Measurements from ENCODE around the gene C9orf43. TPM values are rescaled to one million over a fixed set of nuclear protein-coding genes. Genes with fewer than 3 reads are reported as not detected.

The C9orf43 gene
- total RNA-seq, 1 donor from 2014 or later = 0.88 TPM

DNA sequence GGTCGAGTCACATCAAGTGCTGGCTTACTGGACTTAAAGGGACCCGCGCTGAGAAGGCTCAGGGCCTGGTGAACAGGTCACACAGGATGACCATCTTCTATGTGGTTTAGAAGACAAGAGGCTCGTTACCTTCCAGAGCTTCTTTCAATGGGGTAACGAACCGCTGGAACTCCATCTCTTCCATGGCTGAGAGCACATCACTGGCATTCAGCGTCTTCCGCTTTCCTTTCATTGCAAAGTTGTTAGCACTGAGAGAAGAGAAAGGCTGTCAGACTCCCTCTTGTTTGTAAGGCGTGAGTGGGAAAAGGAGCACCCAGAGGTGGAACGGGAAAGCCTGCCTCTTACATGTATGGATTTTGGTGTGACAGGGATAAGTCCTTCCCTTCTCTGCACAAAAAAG lies 1.1 kb upstream of the C9orf43 start:
- no peaks in the 10 kb centered on the region for H3K36me3 ChIP-seq (ENCODE audit: control insufficient read depth, insufficient read depth, low read length)
- H3K4me3 ChIP-seq (ENCODE audit: low read depth, low read length) = peak overlapping the region; percentile 90
- TF ChIP-seq, protein P1, sequence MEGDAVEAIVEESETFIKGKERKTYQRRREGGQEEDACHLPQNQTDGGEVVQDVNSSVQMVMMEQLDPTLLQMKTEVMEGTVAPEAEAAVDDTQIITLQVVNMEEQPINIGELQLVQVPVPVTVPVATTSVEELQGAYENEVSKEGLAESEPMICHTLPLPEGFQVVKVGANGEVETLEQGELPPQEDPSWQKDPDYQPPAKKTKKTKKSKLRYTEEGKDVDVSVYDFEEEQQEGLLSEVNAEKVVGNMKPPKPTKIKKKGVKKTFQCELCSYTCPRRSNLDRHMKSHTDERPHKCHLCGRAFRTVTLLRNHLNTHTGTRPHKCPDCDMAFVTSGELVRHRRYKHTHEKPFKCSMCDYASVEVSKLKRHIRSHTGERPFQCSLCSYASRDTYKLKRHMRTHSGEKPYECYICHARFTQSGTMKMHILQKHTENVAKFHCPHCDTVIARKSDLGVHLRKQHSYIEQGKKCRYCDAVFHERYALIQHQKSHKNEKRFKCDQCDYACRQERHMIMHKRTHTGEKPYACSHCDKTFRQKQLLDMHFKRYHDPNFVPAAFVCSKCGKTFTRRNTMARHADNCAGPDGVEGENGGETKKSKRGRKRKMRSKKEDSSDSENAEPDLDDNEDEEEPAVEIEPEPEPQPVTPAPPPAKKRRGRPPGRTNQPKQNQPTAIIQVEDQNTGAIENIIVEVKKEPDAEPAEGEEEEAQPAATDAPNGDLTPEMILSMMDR (IDR thresholded peaks at IDR 0.05; ENCODE audit: insufficient read depth, low read length, poor library complexity, severe bottlenecking) = no peak
- H3K27me3 ChIP-seq (ENCODE audit: control insufficient read depth, insufficient read depth, low read length) = no peaks in the 10 kb centered on the region
- no peak for DNase-seq (ENCODE audit: low read depth)

DNA sequence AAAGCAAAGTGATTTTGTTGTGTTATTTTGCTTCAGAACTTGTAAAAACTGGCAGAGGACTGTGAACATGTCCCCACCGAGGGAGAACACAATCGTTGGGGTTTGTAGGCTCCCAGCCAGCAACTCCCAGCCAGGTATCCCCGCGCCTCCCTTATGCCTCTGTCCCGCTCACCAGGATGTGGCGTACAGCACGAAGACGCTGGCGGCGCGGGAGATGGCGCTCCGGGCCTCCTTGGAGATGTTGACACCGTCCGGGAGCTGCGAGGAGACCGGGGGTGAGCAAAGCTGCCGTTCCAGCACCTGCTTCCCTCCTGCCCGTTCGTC lies 702 bp upstream of the C9orf43 start:
- no peaks in the 10 kb centered on the region for H3K36me3 ChIP-seq (ENCODE audit: control insufficient read depth, insufficient read depth, low read length)
- TF ChIP-seq, protein P1 (IDR thresholded peaks at IDR 0.05; ENCODE audit: insufficient read depth, low read length, poor library complexity, severe bottlenecking) = no peak
- H3K27me3 ChIP-seq (ENCODE audit: control insufficient read depth, insufficient read depth, low read length) = no peaks in the 10 kb centered on the region
- DNase-seq (ENCODE audit: low read depth) = no peak
- peak overlapping the region; percentile 90 for H3K4me3 ChIP-seq (ENCODE audit: low read depth, low read length)

DNA sequence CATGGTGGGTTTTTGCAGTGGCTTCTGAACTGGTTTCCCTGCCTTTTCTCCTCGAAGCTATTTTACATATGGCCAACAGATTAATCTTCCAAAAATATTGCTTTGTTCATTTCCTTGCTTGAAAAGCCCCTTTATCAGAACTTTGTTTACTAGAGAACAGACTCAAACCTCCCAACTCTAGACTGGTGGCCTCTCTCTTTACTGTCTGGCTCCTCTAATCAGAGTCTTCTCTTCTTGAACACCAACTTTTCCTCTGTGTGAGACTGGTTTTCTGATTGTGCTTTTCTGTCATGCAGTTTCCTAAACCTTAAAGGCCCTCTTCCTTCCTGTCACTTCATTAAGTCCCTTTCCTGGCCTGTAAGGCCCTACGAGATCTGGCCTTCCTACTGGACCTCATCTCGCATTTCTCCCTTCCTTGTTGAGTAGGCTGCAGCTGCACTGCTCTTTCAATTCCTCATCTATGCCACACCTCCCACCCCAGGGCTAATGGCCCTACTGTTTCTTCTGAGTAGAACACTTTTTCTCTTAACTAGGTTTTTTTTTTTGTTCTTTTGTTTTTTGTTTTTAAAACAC lies 5.7 kb downstream of the C9orf43 start:
- Histone ChIP-seq H3K4me3 (ENCODE audit: low read depth, low read length) (no peak overlapping the region), H3K36me3 (ENCODE audit: control insufficient read depth, insufficient read depth, low read length) (no peaks in the 10 kb centered on the region), H3K27me3 (ENCODE audit: control insufficient read depth, insufficient read depth, low read length) (no peaks in the 10 kb centered on the region)
- TF ChIP-seq, protein P1 (IDR thresholded peaks at IDR 0.05; ENCODE audit: insufficient read depth, low read length, poor library complexity, severe bottlenecking) = no peak
- no peak for DNase-seq (ENCODE audit: low read depth)

DNA sequence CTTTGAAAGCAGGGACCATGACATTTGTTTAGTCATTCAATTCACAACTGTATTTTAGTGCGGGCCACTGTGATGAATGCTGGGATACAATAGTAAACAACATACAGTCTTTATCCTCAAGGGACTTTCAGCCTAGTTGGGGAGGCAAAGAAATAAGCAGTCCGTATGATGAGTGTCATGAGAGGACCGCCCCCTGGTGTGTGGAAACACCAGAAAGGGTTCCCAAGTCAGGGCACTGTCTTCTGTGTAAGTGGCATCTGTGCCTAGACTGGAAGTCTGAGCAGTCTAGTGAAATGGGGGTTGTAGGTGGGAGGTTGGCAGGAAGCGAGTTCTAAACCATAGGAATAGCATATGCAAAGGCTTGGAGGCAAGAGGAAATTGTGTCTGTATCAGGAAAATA lies 6.8 kb downstream of the C9orf43 start:
- no peaks in the 10 kb centered on the region for H3K27me3 ChIP-seq (ENCODE audit: control insufficient read depth, insufficient read depth, low read length)
- no peak overlapping the region for H3K4me3 ChIP-seq (ENCODE audit: low read depth, low read length)
- TF ChIP-seq, protein P1 (IDR thresholded peaks at IDR 0.05; ENCODE audit: insufficient read depth, low read length, poor library complexity, severe bottlenecking) = no peak
- no peak for DNase-seq (ENCODE audit: low read depth)
- no peaks in the 10 kb centered on the region for H3K36me3 ChIP-seq (ENCODE audit: control insufficient read depth, insufficient read depth, low read length)

DNA sequence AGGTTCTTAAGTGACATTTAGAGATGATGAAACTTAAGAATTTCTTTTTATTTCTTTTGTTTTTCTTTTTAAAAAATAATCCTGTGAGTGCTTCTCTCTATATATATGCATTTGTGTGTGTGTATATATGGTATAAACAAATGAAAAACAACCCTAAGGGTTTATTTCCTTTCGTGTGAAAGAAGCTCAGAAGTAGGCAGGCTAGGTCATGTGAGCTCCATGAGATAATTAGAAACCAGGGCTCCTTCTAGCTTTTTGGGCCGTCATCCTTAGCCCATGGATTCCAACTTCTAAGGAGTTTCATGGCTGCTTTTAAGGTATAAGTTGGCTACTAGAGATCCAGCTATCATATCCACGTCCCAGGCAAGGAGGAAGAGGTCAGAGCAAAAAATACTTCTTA lies 11.2 kb downstream of the C9orf43 start:
- no peaks in the 10 kb centered on the region for H3K27me3 ChIP-seq (ENCODE audit: control insufficient read depth, insufficient read depth, low read length)
- no peak overlapping the region for H3K4me3 ChIP-seq (ENCODE audit: low read depth, low read length)
- no peak for DNase-seq (ENCODE audit: low read depth)
- no peaks in the 10 kb centered on the region for H3K36me3 ChIP-seq (ENCODE audit: control insufficient read depth, insufficient read depth, low read length)
- TF ChIP-seq, protein P1 (IDR thresholded peaks at IDR 0.05; ENCODE audit: insufficient read depth, low read length, poor library complexity, severe bottlenecking) = no peak

DNA sequence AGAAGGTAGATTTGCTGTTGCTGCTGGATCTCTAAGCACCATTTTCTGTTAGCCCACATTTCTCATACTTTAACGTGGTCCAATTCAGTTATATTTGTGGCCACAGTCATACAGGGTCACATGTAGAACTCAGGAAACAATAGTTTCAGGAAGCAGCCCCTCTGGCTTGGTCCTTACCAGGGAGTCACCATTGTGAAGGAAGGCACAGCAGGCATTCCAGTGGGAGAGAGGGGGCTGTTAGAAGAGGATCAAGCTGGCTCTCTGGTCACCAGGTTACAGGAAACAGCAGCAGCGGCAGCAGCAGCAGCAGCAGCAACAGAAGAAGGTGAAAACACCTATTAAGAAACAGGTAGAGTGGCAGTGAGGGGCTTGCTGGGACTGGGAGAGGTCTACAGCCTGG lies 14.5 kb downstream of the C9orf43 start:
- H3K27me3 ChIP-seq (ENCODE audit: control insufficient read depth, insufficient read depth, low read length) = no peaks in the 10 kb centered on the region
- DNase-seq (ENCODE audit: low read depth) = no peak
- TF ChIP-seq, protein P1 (IDR thresholded peaks at IDR 0.05; ENCODE audit: insufficient read depth, low read length, poor library complexity, severe bottlenecking) = no peak
- H3K4me3 ChIP-seq (ENCODE audit: low read depth, low read length) = no peak overlapping the region
- H3K36me3 ChIP-seq (ENCODE audit: control insufficient read depth, insufficient read depth, low read length) = no peaks in the 10 kb centered on the region

Measured in kidney epithelial cell (primary cell).